Keratinocyte (primary cell): ENCODE measurements around the gene DPF3. TPM values are rescaled to one million over a fixed set of nuclear protein-coding genes. Genes with fewer than 3 reads are reported as not detected.

Experiments used
- DNase-seq: peaks from one replicate; pipeline ENCODE4 v3.0.0-alpha.2; 2011; ENCODE audit warnings: low read depth, missing footprints, low spot score
- FAIRE-seq: peaks from 2 replicates; lab custom pipeline; 2011; peaks lifted over from hg19 to GRCh38; lab: Jason Lieb, UNC
- H2AFZ ChIP-seq: 2 replicates; pipeline ENCODE4 v1.6.0; 2012; ENCODE audit warnings: low read length, control low read depth, inconsistent platforms; ENCODE audit not compliant: control insufficient read depth
- H3K27ac ChIP-seq: 2 replicates; pipeline ENCODE4 v1.5.1; 2011; ENCODE audit warnings: low read length; ENCODE audit not compliant: control insufficient read depth, insufficient read depth
- H3K27me3 ChIP-seq: 3 replicates; pipeline ENCODE4 v1.6.0; 2011; ENCODE audit warnings: low read length; ENCODE audit not compliant: control insufficient read depth, insufficient read depth; ENCODE audit errors: extremely low read depth
- H3K36me3 ChIP-seq, 2 experiments: 2 replicates in 1 of 2; 3 replicates in 1 of 2; pipeline ENCODE4 v1.5.1; 2011; ENCODE audit warnings: low read length in 2 of 2, mild to moderate bottlenecking in 1 of 2; ENCODE audit not compliant: control insufficient read depth in 2 of 2, insufficient read depth in 2 of 2; ENCODE audit errors: extremely low read depth in 1 of 2
- H3K4me1 ChIP-seq: 3 replicates; pipeline ENCODE4 v1.5.1; 2011; ENCODE audit warnings: low read length; ENCODE audit not compliant: control insufficient read depth, insufficient read depth; ENCODE audit errors: extremely low read depth
- H3K4me2 ChIP-seq: 3 replicates; pipeline ENCODE4 v1.6.0; 2011; ENCODE audit warnings: low read depth, low read length; ENCODE audit not compliant: control insufficient read depth, insufficient read depth; ENCODE audit errors: extremely low read depth
- H3K4me3 ChIP-seq, 3 experiments: fragments of 200-600 bp in 1 of 3; sonication (generic) in 1 of 3; 2 replicates in 2 of 3; 3 replicates in 1 of 3; pipeline ENCODE4 v1.5.1; 2011 to 2016; ENCODE audit warnings: low read length in 3 of 3, mild to moderate bottlenecking in 3 of 3, control low read depth in 2 of 3, inconsistent platforms in 1 of 3, low read depth in 1 of 3, mixed read lengths in 1 of 3, mixed run types in 1 of 3, moderate library complexity in 1 of 3; ENCODE audit not compliant: control insufficient read depth in 2 of 3, insufficient read depth in 2 of 3; ENCODE audit errors: extremely low read depth in 1 of 3
- H3K79me2 ChIP-seq: 2 replicates; pipeline ENCODE4 v1.6.0; 2012; ENCODE audit warnings: low read length; ENCODE audit not compliant: control insufficient read depth, insufficient read depth
- H3K9ac ChIP-seq: 3 replicates; pipeline ENCODE4 v1.6.0; 2011; ENCODE audit warnings: low read length; ENCODE audit not compliant: control insufficient read depth, insufficient read depth; ENCODE audit errors: extremely low read depth
- H3K9me1 ChIP-seq: 3 replicates; pipeline ENCODE4 v1.6.0; 2011; ENCODE audit warnings: low read length; ENCODE audit not compliant: control insufficient read depth, insufficient read depth; ENCODE audit errors: extremely low read depth
- H3K9me3 ChIP-seq: 2 replicates; pipeline ENCODE4 v1.5.1; 2012; ENCODE audit warnings: low read depth, low read length; ENCODE audit not compliant: control insufficient read depth
- H4K20me1 ChIP-seq: 3 replicates; pipeline ENCODE4 v1.6.0; 2011; ENCODE audit warnings: low read length; ENCODE audit not compliant: control insufficient read depth, insufficient read depth; ENCODE audit errors: extremely low read depth
- EZH2 ChIP-seq: IDR thresholded peaks from one replicate; pipeline ENCODE4 v1.6.1; 2012; ENCODE audit warnings: inconsistent platforms, mild to moderate bottlenecking, low read length, moderate library complexity
- dilution Hi-C: fragments of 300-500 bp; cut with MboI; formaldehyde crosslinking; loops from one replicate; pipeline ENCODE4 v1.7.0; 2020; ENCODE audit warnings: low sequenced_read_pairs; ENCODE audit not compliant: extremely low pct_ligation_motif_present
- polyA plus RNA-seq, 5 experiments: library from polyadenylated mRNA; depleted of rRNA in 3 of 5; stranded (reverse) in 3 of 5; stranded (forward) in 1 of 5; unstranded in 1 of 5; fragments of >200 nt; gene quantifications; 1 replicate in 1 of 5; 2 replicates in 3 of 5; 3 replicates in 1 of 5; pipeline versions ENCODE4 v1.2.1 to v1.2.3, GENCODE V29; 2011 to 2012; ENCODE audit warnings: missing spikeins in 2 of 5, low read depth in 1 of 5, low replicate concordance in 1 of 5
- TF ChIP-seq, protein P1 (sequence below), 3 experiments: IDR thresholded peaks in 1 of 3; conservative IDR thresholded peaks in 1 of 3; optimal IDR thresholded peaks in 1 of 3; 2 replicates in 2 of 3; 3 replicates in 1 of 3; pipeline versions ENCODE3 to v1.5.1; 2011; ENCODE audit warnings: low read length in 3 of 3, mild to moderate bottlenecking in 3 of 3, moderate library complexity in 2 of 3, control low read depth in 1 of 3, inconsistent platforms in 1 of 3; ENCODE audit not compliant: insufficient read depth in 2 of 3; ENCODE audit errors: extremely low read depth in 1 of 3

Gene DPF3
- polyA plus RNA-seq, 1 donor (not counting 4 experiments of a cell fraction or from before 2014, with no cell fraction given): 1.1 TPM

DNA sequence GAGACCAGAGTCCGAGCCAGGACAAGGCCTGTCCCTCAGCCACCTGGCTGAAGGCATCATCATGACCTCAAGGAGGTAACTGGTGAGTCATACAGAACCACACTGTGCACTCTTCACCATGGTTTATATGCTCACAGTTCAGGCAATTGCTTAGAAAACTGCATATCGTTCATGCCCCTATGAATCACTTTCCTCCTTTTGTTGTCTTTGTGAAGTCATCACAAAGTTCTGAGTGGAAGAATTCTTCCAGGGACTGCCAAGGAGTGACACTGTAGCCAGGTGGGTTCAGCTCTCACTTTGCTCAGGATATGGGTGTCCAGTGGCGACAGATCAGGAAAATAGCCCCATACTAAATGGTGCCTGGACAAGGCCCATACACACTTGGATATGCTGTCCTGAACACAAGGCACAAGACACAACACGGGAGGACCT is 92.5 kb downstream of the DPF3 start:
- FAIRE-seq: peak; percentile 95
- no peak overlapping the region for H2AFZ ChIP-seq
- dilution Hi-C loops: no loop called here

DNA sequence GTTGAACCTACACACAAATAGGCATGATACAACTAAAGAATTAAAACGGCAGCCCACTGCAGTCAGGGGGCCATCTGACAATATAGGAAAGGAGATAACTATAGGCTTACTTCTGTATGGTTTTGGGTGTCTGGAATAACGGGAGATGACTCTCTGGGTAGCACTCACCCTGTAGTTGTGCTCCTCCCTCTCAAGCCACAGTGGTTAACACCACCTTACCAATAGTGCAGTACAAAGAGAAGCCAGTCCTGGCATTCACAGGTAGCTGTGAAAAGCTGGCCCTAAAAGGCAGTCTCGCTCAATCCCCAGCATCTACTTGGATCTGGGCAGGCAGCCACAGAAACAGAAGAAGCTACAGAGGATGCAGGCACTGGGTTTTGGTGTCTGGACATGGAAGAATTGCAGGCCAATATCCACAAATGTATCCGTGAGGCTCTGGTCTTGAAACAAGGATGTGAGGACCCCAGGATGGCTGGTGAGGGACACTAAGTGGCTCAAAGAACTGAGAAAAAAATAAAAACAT is 93.0 kb downstream of the DPF3 start:
- no peak overlapping the region for H3K4me3 ChIP-seq
- no peak for TF ChIP-seq EZH2
- TF ChIP-seq, protein P1, sequence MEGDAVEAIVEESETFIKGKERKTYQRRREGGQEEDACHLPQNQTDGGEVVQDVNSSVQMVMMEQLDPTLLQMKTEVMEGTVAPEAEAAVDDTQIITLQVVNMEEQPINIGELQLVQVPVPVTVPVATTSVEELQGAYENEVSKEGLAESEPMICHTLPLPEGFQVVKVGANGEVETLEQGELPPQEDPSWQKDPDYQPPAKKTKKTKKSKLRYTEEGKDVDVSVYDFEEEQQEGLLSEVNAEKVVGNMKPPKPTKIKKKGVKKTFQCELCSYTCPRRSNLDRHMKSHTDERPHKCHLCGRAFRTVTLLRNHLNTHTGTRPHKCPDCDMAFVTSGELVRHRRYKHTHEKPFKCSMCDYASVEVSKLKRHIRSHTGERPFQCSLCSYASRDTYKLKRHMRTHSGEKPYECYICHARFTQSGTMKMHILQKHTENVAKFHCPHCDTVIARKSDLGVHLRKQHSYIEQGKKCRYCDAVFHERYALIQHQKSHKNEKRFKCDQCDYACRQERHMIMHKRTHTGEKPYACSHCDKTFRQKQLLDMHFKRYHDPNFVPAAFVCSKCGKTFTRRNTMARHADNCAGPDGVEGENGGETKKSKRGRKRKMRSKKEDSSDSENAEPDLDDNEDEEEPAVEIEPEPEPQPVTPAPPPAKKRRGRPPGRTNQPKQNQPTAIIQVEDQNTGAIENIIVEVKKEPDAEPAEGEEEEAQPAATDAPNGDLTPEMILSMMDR (optimal IDR thresholded peaks at IDR 0.05 in 1 of 3, IDR thresholded peaks at IDR 0.05 in 1 of 3, conservative IDR thresholded peaks at IDR 0.05 in 1 of 3; ENCODE audit: extremely low read depth in 1 of 3, insufficient read depth in 2 of 3, low read length in 3 of 3): no peak
- H3K27me3 ChIP-seq: no peaks in the 10 kb centered on the region
- H4K20me1 ChIP-seq: no peaks in the 10 kb centered on the region
- peaks cover 14% of the 10 kb centered on the region for H3K4me1 ChIP-seq
- H3K79me2 ChIP-seq: no peaks in the 10 kb centered on the region
- FAIRE-seq (no peak), DNase-seq (no peak)
- H3K36me3 ChIP-seq: no peaks in the 10 kb centered on the region
- H2AFZ ChIP-seq: no peak overlapping the region
- dilution Hi-C loops: no loop called here
- peak overlapping the region; percentile 52 for H3K4me2 ChIP-seq
- no peak overlapping the region for H3K9ac ChIP-seq
- no peaks in the 10 kb centered on the region for H3K9me3 ChIP-seq
- H3K9me1 ChIP-seq: no peaks in the 10 kb centered on the region
- no peak overlapping the region for H3K27ac ChIP-seq

More for the DNA sequence above, 92.5 kb downstream of the DPF3 start:
- Histone ChIP-seq H3K27me3 (no peaks in the 10 kb centered on the region), H3K4me2 (peak overlapping the region; percentile 52), H4K20me1 (no peaks in the 10 kb centered on the region), H3K79me2 (no peaks in the 10 kb centered on the region), H3K9ac (no peak overlapping the region), H3K4me1 (peaks cover 14% of the 10 kb centered on the region), H3K9me3 (no peaks in the 10 kb centered on the region), H3K9me1 (no peaks in the 10 kb centered on the region), H3K36me3 (no peaks in the 10 kb centered on the region), H3K27ac (peak overlapping the region; percentile 55), H3K4me3 (no peak overlapping the region)
- TF ChIP-seq, protein P1 (optimal IDR thresholded peaks at IDR 0.05 in 1 of 3, IDR thresholded peaks at IDR 0.05 in 1 of 3, conservative IDR thresholded peaks at IDR 0.05 in 1 of 3; ENCODE audit: extremely low read depth in 1 of 3, insufficient read depth in 2 of 3, low read length in 3 of 3): no peak
- TF ChIP-seq EZH2: no peak
- DNase-seq: peak; percentile 42
